ENCODE data around the gene FZD10. TPM values are rescaled to one million over a fixed set of nuclear protein-coding genes. Genes with fewer than 3 reads are reported as not detected.

FZD10 gene
- total and polyA plus RNA-seq, 10 donors: 0.02 to 0.20 (median 0.11) TPM; not detected in 5

GRCh38 chr12:130178282-130178681 lies 16.0 kb downstream of the FZD10 start:
- TF ChIP-seq POLR2AphosphoS5 (IDR thresholded peaks at IDR 0.05) (no peak), POLR2A (IDR thresholded peaks at IDR 0.05) (no peak), CTCF (IDR thresholded peaks at IDR 0.05 in 8 of 11, conservative IDR thresholded peaks at IDR 0.05 in 3 of 11) (no peak)
- WGBS, 5 donors: 54 to 60% (median 56%) methylated on average over 7 of the region's 7 CpGs
- peaks cover 0 to 35% (median 19%) of the 10 kb centered on the region in 8 donors for H3K9me3 ChIP-seq
- no peaks in the 10 kb centered on the region for H3K36me3 ChIP-seq
- H3K27ac ChIP-seq: no peak overlapping the region
- intact Hi-C loops (cut with DNase I; ENCODE audit: low total_unique reads): no loop called here
- DNase-seq: no peak
- no peaks in the 10 kb centered on the region for H3K4me1 ChIP-seq
- H3K4me3 ChIP-seq: no peak overlapping the region
- peaks cover 0 to 52% (median 0%) of the 10 kb centered on the region in 7 donors for H3K27me3 ChIP-seq (replicated peaks in 1 of 7)

- intact Hi-C loops (cut with DNase I; ENCODE audit: low total_unique reads): no loop called here
- no peak for TF ChIP-seq POLR2AphosphoS5 (IDR thresholded peaks at IDR 0.05)
- peaks cover 0 to 35% (median 19%) of the 10 kb centered on the region in 8 donors for H3K9me3 ChIP-seq
- no peaks in the 10 kb centered on the region for H3K36me3 ChIP-seq
- H3K27me3 ChIP-seq (replicated peaks in 1 of 7): peaks cover 0 to 61% (median 0%) of the 10 kb centered on the region in 7 donors
- H3K4me1 ChIP-seq: no peaks in the 10 kb centered on the region
- no peak overlapping the region for H3K27ac ChIP-seq
- no peak overlapping the region for H3K4me3 ChIP-seq
- no peak for DNase-seq
- WGBS, 5 donors: 80 to 89% (median 83%) methylated on average over 7 of the region's 7 CpGs
Observed at GRCh38 chr12:130179191-130179590, 16.9 kb downstream of the FZD10 start.

- H3K36me3 ChIP-seq: no peaks in the 10 kb centered on the region
- intact Hi-C loops (cut with DNase I; ENCODE audit: low total_unique reads): no loop called here
- H3K9me3 ChIP-seq: peaks cover 0 to 35% (median 19%) of the 10 kb centered on the region in 8 donors
- no peak for DNase-seq
- H3K4me3 ChIP-seq: no peak overlapping the region
- WGBS, 5 donors: 81 to 92% (median 86%) methylated on average over 7 to 11 of the region's 11 CpGs
- peaks cover 0 to 63% (median 0%) of the 10 kb centered on the region in 7 donors for H3K27me3 ChIP-seq (replicated peaks in 1 of 7)
- TF ChIP-seq CTCF (IDR thresholded peaks at IDR 0.05 in 8 of 11, conservative IDR thresholded peaks at IDR 0.05 in 3 of 11) (no peak), POLR2A (IDR thresholded peaks at IDR 0.05) (no peak), POLR2AphosphoS5 (IDR thresholded peaks at IDR 0.05) (no peak)
- H3K27ac ChIP-seq: no peak overlapping the region
- H3K4me1 ChIP-seq: no peaks in the 10 kb centered on the region
Observed at GRCh38 chr12:130179621-130180020, 17.4 kb downstream of the FZD10 start.

GRCh38 chr12:130181211-130181610 lies 18.9 kb downstream of the FZD10 start:
- no peaks in the 10 kb centered on the region for H3K36me3 ChIP-seq
- peaks cover 0 to 49% (median 0%) of the 10 kb centered on the region in 7 donors for H3K27me3 ChIP-seq (replicated peaks in 1 of 7)
- no peak overlapping the region for H3K27ac ChIP-seq
- TF ChIP-seq CTCF (IDR thresholded peaks at IDR 0.05 in 8 of 11, conservative IDR thresholded peaks at IDR 0.05 in 3 of 11) (no peak), POLR2AphosphoS5 (IDR thresholded peaks at IDR 0.05) (no peak), POLR2A (IDR thresholded peaks at IDR 0.05) (no peak)
- 75 to 96% (median 84%) methylated on average over 10 of the region's 10 CpGs for WGBS, 5 donors
- H3K4me1 ChIP-seq: no peaks in the 10 kb centered on the region
- H3K9me3 ChIP-seq: peaks cover 0 to 29% (median 18%) of the 10 kb centered on the region in 8 donors
- intact Hi-C loops (cut with DNase I; ENCODE audit: low total_unique reads): no loop called here
- no peak overlapping the region for H3K4me3 ChIP-seq
- no peak for DNase-seq

Measured in spleen (tissue), 11 donors.